Stomach (tissue), 4 donors: ENCODE measurements around the gene AIG1.

Source experiments
- EP300 ChIP-seq: sonication (generic); formaldehyde crosslinking; IDR thresholded peaks from one replicate; pipeline ENCODE4 v1.6.1; 2017; ENCODE audit warnings: antibody characterized with exemption
- POLR2A ChIP-seq, 4 donors: fragments of 450-650 bp; IDR thresholded peaks; one replicate each; pipeline ENCODE4 v1.6.1; 2016; ENCODE audit warnings: antibody characterized with exemption in 4 of 4, control low read depth in 2 of 4, mild to moderate bottlenecking in 1 of 4, moderate library complexity in 1 of 4
- POLR2AphosphoS5 ChIP-seq, 3 donors: sonication (generic); formaldehyde crosslinking; IDR thresholded peaks; one replicate each; pipeline ENCODE4 v1.6.1; 2016; ENCODE audit warnings: antibody characterized with exemption in 3 of 3
- TF ChIP-seq, protein P1 (sequence below), 7 experiments: fragments of 450-650 bp in 4 of 7; fragments of 200-600 bp in 3 of 7; sonication (generic) in 3 of 7; IDR thresholded peaks; one replicate each; pipeline ENCODE4 v1.5.1; 2016 to 2019; ENCODE audit warnings: antibody characterized with exemption in 7 of 7, control low read depth in 2 of 7, mild to moderate bottlenecking in 1 of 7

DNA sequence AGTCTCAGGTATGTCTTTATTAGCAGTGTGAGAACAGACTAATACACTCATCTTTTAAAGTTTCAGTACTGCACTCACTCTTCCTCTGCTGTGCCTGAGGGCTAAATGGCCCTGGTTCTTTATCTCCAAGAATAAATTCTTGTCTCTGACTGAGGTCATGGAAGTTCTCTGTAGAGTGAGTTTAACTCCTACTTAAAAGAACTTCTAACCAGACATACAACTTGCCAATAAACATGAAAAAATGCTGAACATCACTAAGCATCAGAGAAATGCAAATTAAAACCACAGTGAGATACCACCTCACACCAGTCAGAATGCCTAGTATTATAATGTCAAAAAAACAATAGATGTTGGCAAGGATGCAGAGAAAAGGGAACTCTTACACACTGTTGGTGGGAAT lies 316.2 kb downstream of the AIG1 start:
- TF ChIP-seq POLR2A (IDR thresholded peaks at IDR 0.05) (no peak), POLR2AphosphoS5 (IDR thresholded peaks at IDR 0.05) (no peak), EP300 (no peak)
- TF ChIP-seq, protein P1, sequence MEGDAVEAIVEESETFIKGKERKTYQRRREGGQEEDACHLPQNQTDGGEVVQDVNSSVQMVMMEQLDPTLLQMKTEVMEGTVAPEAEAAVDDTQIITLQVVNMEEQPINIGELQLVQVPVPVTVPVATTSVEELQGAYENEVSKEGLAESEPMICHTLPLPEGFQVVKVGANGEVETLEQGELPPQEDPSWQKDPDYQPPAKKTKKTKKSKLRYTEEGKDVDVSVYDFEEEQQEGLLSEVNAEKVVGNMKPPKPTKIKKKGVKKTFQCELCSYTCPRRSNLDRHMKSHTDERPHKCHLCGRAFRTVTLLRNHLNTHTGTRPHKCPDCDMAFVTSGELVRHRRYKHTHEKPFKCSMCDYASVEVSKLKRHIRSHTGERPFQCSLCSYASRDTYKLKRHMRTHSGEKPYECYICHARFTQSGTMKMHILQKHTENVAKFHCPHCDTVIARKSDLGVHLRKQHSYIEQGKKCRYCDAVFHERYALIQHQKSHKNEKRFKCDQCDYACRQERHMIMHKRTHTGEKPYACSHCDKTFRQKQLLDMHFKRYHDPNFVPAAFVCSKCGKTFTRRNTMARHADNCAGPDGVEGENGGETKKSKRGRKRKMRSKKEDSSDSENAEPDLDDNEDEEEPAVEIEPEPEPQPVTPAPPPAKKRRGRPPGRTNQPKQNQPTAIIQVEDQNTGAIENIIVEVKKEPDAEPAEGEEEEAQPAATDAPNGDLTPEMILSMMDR (IDR thresholded peaks at IDR 0.05) = no peak
